HL-60 (cell line): ENCODE results near the gene THAP5.
"Not testable (repeated sequence)": the region's sequence is repeated elsewhere in the genome, so short reads cannot be mapped to it uniquely, and the experiment has no call there.

Experiments used
- CTCF ChIP-seq: IDR thresholded peaks from one replicate; pipeline ENCODE4 v1.5.1; 2011; ENCODE audit warnings: low read length, control low read depth, inconsistent platforms; ENCODE audit not compliant: insufficient read depth
- GABPA ChIP-seq: IDR thresholded peaks from 2 replicates; pipeline ENCODE4 v1.6.1; 2012; ENCODE audit warnings: low read depth

DNA sequence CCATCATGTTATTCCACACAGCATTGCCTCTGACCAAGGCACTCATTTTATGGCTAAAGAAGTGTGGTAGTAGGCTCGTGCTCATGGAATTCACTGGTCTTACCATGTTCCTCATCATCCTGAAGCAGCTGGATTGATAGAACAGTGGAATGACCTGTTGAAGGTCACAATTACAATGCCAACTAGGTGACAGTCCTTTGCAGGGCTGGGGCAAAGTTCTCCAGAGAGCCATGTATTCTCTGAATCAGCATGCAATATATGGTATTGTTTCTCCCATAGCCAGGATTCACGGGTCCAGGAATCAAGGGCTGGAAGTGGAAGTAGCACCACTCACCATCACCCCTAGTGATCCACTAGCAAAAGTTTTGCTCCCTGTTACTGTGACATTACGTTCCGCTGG lies 30.8 kb downstream of the THAP5 start:
- TF ChIP-seq GABPA, CTCF: not testable (repeated sequence)
